Activated CD8-positive, alpha-beta T cell treated with anti-CD3 and anti-CD28 coated beads for 36 hours (primary cell): ENCODE results near the gene ATP13A2. TPM values are rescaled to one million over a fixed set of nuclear protein-coding genes. Genes with fewer than 3 reads are reported as not detected.

Experiments used
- ATAC-seq: fragments of 200-7000 bp; cut with Tn5 transposase; one replicate; pipeline ENCODE4 v1.10.0; 2021; ENCODE audit warnings: mild to moderate bottlenecking, moderate library complexity
- CTCF ChIA-PET: fragments of 350-600 bp; sonication (Branson Sonifier 250); formaldehyde crosslinking; loops from one replicate; lab custom pipeline; 2021; ENCODE audit warnings: antibody characterized with exemption; lab: Charles Lee
- POLR2A ChIA-PET: fragments of 350-600 bp; sonication (Branson Sonifier 250); formaldehyde crosslinking; loops from one replicate; lab custom pipeline; 2021; ENCODE audit warnings: antibody characterized with exemption; lab: Charles Lee
- DNase-seq: peaks from one replicate; pipeline ENCODE4 v3.0.0-alpha.2; 2020
- H3K27ac Mint-ChIP-seq: one replicate; pipeline ENCODE4 v1.8.0; 2021; ENCODE audit warnings: mild to moderate bottlenecking, mixed read lengths
- H3K27me3 Mint-ChIP-seq: one replicate; pipeline ENCODE4 v1.8.0; 2021; ENCODE audit warnings: mixed read lengths
- H3K36me3 Mint-ChIP-seq: one replicate; pipeline ENCODE4 v1.8.0; 2021; ENCODE audit warnings: low read depth, mixed read lengths
- H3K4me1 Mint-ChIP-seq: one replicate; pipeline ENCODE4 v1.8.0; 2021; ENCODE audit warnings: low read depth, mixed read lengths
- H3K4me3 Mint-ChIP-seq: one replicate; pipeline ENCODE4 v1.8.0; 2021; ENCODE audit warnings: mild to moderate bottlenecking, moderate library complexity, mixed read lengths
- H3K9me3 Mint-ChIP-seq: one replicate; pipeline ENCODE4 v1.8.0; 2021; ENCODE audit warnings: mixed read lengths
- intact Hi-C: fragments of 100-400 bp; cut with micrococcal nuclease; formaldehyde crosslinking; loops from one replicate; pipeline ENCODE4 v1.10.0; 2022
- total RNA-seq, 2 experiments: library from RNA; stranded (reverse); gene quantifications; one replicate each; pipeline ENCODE4 v1.2.3, GENCODE V29; 2021
- TF ChIP-seq, protein P1 (sequence below): fragments of 200-600 bp; IDR thresholded peaks from one replicate; pipeline ENCODE4 v1.8.0; 2022; ENCODE audit warnings: antibody characterized with exemption, mild to moderate bottlenecking

Gene ATP13A2, protein sequence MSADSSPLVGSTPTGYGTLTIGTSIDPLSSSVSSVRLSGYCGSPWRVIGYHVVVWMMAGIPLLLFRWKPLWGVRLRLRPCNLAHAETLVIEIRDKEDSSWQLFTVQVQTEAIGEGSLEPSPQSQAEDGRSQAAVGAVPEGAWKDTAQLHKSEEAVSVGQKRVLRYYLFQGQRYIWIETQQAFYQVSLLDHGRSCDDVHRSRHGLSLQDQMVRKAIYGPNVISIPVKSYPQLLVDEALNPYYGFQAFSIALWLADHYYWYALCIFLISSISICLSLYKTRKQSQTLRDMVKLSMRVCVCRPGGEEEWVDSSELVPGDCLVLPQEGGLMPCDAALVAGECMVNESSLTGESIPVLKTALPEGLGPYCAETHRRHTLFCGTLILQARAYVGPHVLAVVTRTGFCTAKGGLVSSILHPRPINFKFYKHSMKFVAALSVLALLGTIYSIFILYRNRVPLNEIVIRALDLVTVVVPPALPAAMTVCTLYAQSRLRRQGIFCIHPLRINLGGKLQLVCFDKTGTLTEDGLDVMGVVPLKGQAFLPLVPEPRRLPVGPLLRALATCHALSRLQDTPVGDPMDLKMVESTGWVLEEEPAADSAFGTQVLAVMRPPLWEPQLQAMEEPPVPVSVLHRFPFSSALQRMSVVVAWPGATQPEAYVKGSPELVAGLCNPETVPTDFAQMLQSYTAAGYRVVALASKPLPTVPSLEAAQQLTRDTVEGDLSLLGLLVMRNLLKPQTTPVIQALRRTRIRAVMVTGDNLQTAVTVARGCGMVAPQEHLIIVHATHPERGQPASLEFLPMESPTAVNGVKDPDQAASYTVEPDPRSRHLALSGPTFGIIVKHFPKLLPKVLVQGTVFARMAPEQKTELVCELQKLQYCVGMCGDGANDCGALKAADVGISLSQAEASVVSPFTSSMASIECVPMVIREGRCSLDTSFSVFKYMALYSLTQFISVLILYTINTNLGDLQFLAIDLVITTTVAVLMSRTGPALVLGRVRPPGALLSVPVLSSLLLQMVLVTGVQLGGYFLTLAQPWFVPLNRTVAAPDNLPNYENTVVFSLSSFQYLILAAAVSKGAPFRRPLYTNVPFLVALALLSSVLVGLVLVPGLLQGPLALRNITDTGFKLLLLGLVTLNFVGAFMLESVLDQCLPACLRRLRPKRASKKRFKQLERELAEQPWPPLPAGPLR
- 10 to 100 TPM; 21.4 to 24.1 TPM for total RNA-seq

DNA sequence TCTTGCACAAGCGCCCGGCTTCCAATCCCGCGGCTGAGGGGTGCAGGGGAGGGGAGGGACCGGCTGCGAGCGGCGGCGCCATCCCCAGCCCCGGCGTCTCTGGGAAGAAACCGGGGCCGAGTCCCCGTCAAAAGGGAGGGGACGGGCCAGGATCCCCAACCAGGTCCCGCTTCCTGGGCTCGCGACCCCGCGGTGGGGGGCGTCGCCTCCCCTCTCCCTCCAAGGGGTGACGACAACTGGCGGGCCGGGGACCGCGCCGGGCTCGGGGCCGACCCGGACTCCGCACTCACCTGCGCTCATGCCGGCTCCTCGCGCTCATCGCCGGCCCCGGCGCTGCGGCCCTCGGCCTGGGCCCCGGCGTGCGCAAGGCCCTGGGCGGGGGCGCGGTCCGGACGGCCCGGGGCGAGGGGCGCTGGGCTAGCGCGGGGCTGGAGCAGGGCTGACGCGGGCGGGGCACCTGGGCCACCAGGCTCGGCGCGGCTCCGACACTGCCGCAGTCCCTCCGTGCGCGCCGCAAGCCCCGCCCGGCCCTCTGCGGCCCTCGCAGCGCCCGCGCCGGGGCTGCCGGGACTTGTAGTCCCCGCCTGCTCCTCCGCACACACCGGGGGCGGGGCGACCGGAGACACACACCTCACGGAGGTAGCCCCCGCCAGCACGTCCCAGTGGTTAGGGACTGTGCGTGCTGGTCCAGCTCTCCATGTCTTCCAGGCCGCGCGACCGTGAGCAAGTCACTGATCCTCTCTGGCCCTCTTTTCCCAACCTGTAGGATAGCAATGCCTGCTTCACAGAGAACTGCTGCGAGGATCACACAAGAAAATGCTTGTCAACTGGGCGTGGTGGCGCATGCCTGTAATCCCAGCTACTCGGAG lies at the start of gene ATP13A2:
ATP13A2 (minus strand) TSS at position 490 of the 869 bp plus-strand sequence; CDS start at position 300, 190 bp downstream.
- DNase-seq (peak; percentile 89), ATAC-seq (peak; percentile 99)
- Mint-ChIP-seq H3K9me3 (no peaks in the 10 kb centered on the region), H3K27ac (peak within 1 kb of the TSS; percentile 42), H3K4me3 (peak within 1 kb of the TSS; percentile 78), H3K4me1 (peaks cover 19% of the 10 kb centered on the region), H3K36me3 (no peaks in the 10 kb centered on the region), H3K27me3 (no peaks in the 10 kb centered on the region)
- ChIA-PET CTCF (no interaction called here), POLR2A (interaction anchor here (1.5 kb wide), 1 partner anchor 21 kb away, joined by 3 read pairs; no protein-coding TSS in a partner anchor)
- intact Hi-C loops: no loop called here
- TF ChIP-seq, protein P1, sequence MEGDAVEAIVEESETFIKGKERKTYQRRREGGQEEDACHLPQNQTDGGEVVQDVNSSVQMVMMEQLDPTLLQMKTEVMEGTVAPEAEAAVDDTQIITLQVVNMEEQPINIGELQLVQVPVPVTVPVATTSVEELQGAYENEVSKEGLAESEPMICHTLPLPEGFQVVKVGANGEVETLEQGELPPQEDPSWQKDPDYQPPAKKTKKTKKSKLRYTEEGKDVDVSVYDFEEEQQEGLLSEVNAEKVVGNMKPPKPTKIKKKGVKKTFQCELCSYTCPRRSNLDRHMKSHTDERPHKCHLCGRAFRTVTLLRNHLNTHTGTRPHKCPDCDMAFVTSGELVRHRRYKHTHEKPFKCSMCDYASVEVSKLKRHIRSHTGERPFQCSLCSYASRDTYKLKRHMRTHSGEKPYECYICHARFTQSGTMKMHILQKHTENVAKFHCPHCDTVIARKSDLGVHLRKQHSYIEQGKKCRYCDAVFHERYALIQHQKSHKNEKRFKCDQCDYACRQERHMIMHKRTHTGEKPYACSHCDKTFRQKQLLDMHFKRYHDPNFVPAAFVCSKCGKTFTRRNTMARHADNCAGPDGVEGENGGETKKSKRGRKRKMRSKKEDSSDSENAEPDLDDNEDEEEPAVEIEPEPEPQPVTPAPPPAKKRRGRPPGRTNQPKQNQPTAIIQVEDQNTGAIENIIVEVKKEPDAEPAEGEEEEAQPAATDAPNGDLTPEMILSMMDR: no peak

DNA sequence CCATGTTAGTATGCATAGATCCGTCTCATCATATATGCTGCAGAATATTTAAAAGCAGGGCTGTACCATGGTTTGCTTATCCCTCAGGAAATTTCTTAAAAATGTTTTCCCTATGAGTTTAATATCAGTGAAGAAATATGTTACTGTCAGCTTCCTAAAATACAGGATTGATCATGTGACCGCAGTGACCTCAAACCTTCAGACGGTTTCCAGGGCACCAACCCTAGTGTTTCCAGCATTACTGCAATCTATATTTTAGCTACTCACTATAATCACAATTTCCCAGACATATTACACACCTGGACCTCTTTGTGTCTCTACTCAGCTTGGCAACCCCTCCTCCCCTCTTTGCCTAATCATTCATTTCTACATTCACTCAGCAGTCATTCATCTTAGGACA lies 49.8 kb upstream of the ATP13A2 start:
- H3K27ac Mint-ChIP-seq: no peak overlapping the region
- ATAC-seq (no peak), DNase-seq (no peak)
- ChIA-PET CTCF (interaction anchor here (0.7 kb wide), 1 partner anchor 275 kb away, joined by 3 read pairs; no protein-coding TSS in a partner anchor), POLR2A (interaction anchor here (1.1 to 1.8 kb wide), 2 partner anchors 13 to 43 kb away, joined by 3 to 5 read pairs; no protein-coding TSS in a partner anchor)
- no peaks in the 10 kb centered on the region for H3K36me3 Mint-ChIP-seq
- no peaks in the 10 kb centered on the region for H3K9me3 Mint-ChIP-seq
- TF ChIP-seq, protein P1: no peak
- no peaks in the 10 kb centered on the region for H3K27me3 Mint-ChIP-seq
- H3K4me3 Mint-ChIP-seq: no peak overlapping the region
- H3K4me1 Mint-ChIP-seq: peaks cover 4% of the 10 kb centered on the region
- intact Hi-C loops: no loop called here

DNA sequence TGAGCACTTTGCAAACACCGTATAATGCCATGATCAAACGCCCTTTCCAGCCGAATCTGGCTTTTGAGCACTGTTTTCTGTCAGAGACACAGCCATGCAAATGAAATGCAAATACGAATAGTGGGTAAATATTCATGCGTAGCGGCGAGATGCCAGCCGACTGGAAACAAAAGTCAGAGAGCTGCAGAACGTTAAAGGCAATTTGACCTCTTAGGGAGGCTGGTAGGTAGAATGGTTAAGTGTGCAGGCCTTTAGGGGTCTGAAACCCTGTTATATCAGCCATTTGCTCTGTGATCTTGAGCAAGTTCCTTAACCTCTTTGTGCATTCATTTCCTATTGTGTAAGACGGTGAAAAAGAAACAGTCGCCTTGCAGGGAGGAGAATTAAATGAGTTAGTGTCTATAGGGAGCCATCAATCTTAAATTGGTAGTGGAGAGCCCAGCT lies 48.6 kb upstream of the ATP13A2 start:
- H3K36me3 Mint-ChIP-seq: no peaks in the 10 kb centered on the region
- ATAC-seq (no peak), DNase-seq (no peak)
- intact Hi-C loops: no loop called here
- no peaks in the 10 kb centered on the region for H3K27me3 Mint-ChIP-seq
- no peaks in the 10 kb centered on the region for H3K9me3 Mint-ChIP-seq
- CTCF ChIA-PET: interaction anchor here (1.2 kb wide), 1 partner anchor 58 kb away, joined by 3 read pairs; no protein-coding TSS in a partner anchor
- POLR2A ChIA-PET: no interaction called here
- peaks cover 4% of the 10 kb centered on the region for H3K4me1 Mint-ChIP-seq
- no peak overlapping the region for H3K27ac Mint-ChIP-seq
- TF ChIP-seq, protein P1: no peak
- H3K4me3 Mint-ChIP-seq: no peak overlapping the region
